Measurements from ENCODE around the gene TPRG1L.

The TPRG1L gene

GRCh38 chr1:3639397-3639911 is 14.6 kb downstream of the TPRG1L start:
- no peak for TF ChIP-seq CTCF (IDR thresholded peaks at IDR 0.05; ENCODE audit: poor library complexity, severe bottlenecking)
- H3K9me3 ChIP-seq (ENCODE audit: severe bottlenecking) = no peaks in the 10 kb centered on the region
- ATAC-seq (ENCODE audit: low read depth) = no peak
- H3K4me1 ChIP-seq (ENCODE audit: insufficient read depth, poor library complexity, severe bottlenecking) = no peaks in the 10 kb centered on the region
- H3K27me3 ChIP-seq (ENCODE audit: insufficient read depth, poor library complexity, severe bottlenecking) = no peaks in the 10 kb centered on the region
- no peak overlapping the region for H3K4me3 ChIP-seq (ENCODE audit: severe bottlenecking)
- peaks cover 35% of the 10 kb centered on the region for H3K36me3 ChIP-seq (ENCODE audit: low read depth)
- peak; percentile 43 for DNase-seq (ENCODE audit: low spot score)
- H3K27ac ChIP-seq (ENCODE audit: poor library complexity, severe bottlenecking) = no peak overlapping the region

- H3K27ac ChIP-seq (ENCODE audit: poor library complexity, severe bottlenecking) = no peak overlapping the region
- no peak overlapping the region for H3K4me3 ChIP-seq (ENCODE audit: severe bottlenecking)
- no peaks in the 10 kb centered on the region for H3K27me3 ChIP-seq (ENCODE audit: insufficient read depth, poor library complexity, severe bottlenecking)
- peaks cover 32% of the 10 kb centered on the region for H3K36me3 ChIP-seq (ENCODE audit: low read depth)
- ATAC-seq (ENCODE audit: low read depth) (no peak), DNase-seq (ENCODE audit: low spot score) (no peak)
- no peaks in the 10 kb centered on the region for H3K4me1 ChIP-seq (ENCODE audit: insufficient read depth, poor library complexity, severe bottlenecking)
- no peak for TF ChIP-seq CTCF (IDR thresholded peaks at IDR 0.05; ENCODE audit: poor library complexity, severe bottlenecking)
- no peaks in the 10 kb centered on the region for H3K9me3 ChIP-seq (ENCODE audit: severe bottlenecking)
Observed at GRCh38 chr1:3640121-3640837, 15.5 kb downstream of the TPRG1L start.

- DNase-seq (ENCODE audit: low spot score) (no peak), ATAC-seq (ENCODE audit: low read depth) (no peak)
- Histone ChIP-seq H3K36me3 (ENCODE audit: low read depth) (peaks cover 30% of the 10 kb centered on the region), H3K27me3 (ENCODE audit: insufficient read depth, poor library complexity, severe bottlenecking) (no peaks in the 10 kb centered on the region), H3K4me3 (ENCODE audit: severe bottlenecking) (no peak overlapping the region), H3K4me1 (ENCODE audit: insufficient read depth, poor library complexity, severe bottlenecking) (no peaks in the 10 kb centered on the region), H3K27ac (ENCODE audit: poor library complexity, severe bottlenecking) (no peak overlapping the region), H3K9me3 (ENCODE audit: severe bottlenecking) (no peaks in the 10 kb centered on the region)
- TF ChIP-seq CTCF (IDR thresholded peaks at IDR 0.05; ENCODE audit: poor library complexity, severe bottlenecking) = no peak
Observed at GRCh38 chr1:3641046-3641760, 16.4 kb downstream of the TPRG1L start.

GRCh38 chr1:3641816-3642215 is 17.0 kb downstream of the TPRG1L start:
- no peak for ATAC-seq (ENCODE audit: low read depth)

More at GRCh38 chr1:3641816-3642215, 17.0 kb downstream of the TPRG1L start:
- Histone ChIP-seq H3K27me3 (ENCODE audit: insufficient read depth, poor library complexity, severe bottlenecking) (no peaks in the 10 kb centered on the region), H3K4me3 (ENCODE audit: severe bottlenecking) (no peak overlapping the region), H3K36me3 (ENCODE audit: low read depth) (peaks cover 33% of the 10 kb centered on the region), H3K4me1 (ENCODE audit: insufficient read depth, poor library complexity, severe bottlenecking) (no peaks in the 10 kb centered on the region), H3K9me3 (ENCODE audit: severe bottlenecking) (no peaks in the 10 kb centered on the region), H3K27ac (ENCODE audit: poor library complexity, severe bottlenecking) (no peak overlapping the region)
- no peak for TF ChIP-seq CTCF (IDR thresholded peaks at IDR 0.05; ENCODE audit: poor library complexity, severe bottlenecking)
- DNase-seq (ENCODE audit: low spot score) = no peak
